Gastroesophageal sphincter (tissue), 3 donors: ENCODE data around the gene PHACTR1.

ENCODE experiments used
- CTCF ChIP-seq, 4 experiments: fragments of 200-600 bp in 2 of 4; fragments of 450-650 bp in 2 of 4; sonication (generic) in 1 of 4; IDR thresholded peaks; one replicate each; pipeline ENCODE4 v1.5.1; 2017 to 2019; ENCODE audit warnings: antibody characterized with exemption in 4 of 4, mild to moderate bottlenecking in 2 of 4, moderate library complexity in 2 of 4
- EP300 ChIP-seq: sonication (generic); formaldehyde crosslinking; IDR thresholded peaks from one replicate; pipeline ENCODE4 v1.6.1; 2017; ENCODE audit warnings: antibody characterized with exemption, mild to moderate bottlenecking
- POLR2A ChIP-seq, 2 donors: fragments of 450-650 bp; IDR thresholded peaks; one replicate each; pipeline ENCODE4 v1.6.1; 2017; ENCODE audit warnings: antibody characterized with exemption in 2 of 2, mild to moderate bottlenecking in 2 of 2, moderate library complexity in 1 of 2
- POLR2AphosphoS5 ChIP-seq: sonication (generic); formaldehyde crosslinking; IDR thresholded peaks from one replicate; pipeline ENCODE4 v1.6.1; 2017; ENCODE audit warnings: antibody characterized with exemption

GRCh38 chr6:12951415-12951814 lies 234.8 kb downstream of the PHACTR1 start:
- TF ChIP-seq CTCF (IDR thresholded peaks at IDR 0.05) (no peak), POLR2A (IDR thresholded peaks at IDR 0.05) (no peak), POLR2AphosphoS5 (no peak), EP300 (no peak)
